Neural progenitor cell (in vitro differentiated cells): Measurements from ENCODE around the gene MAMSTR.

Experiments used
- EZH2phosphoT487 ChIP-seq: fragments of 200-600 bp; sonication (generic); IDR thresholded peaks from 2 replicates; pipeline ENCODE4 v1.6.1; 2017; ENCODE audit warnings: antibody characterized with exemption
- TF ChIP-seq, protein P1 (sequence below): fragments of 200-600 bp; sonication (generic); IDR thresholded peaks from 2 replicates; pipeline ENCODE4 v1.5.1; 2017; ENCODE audit warnings: antibody characterized with exemption, mild to moderate bottlenecking

DNA sequence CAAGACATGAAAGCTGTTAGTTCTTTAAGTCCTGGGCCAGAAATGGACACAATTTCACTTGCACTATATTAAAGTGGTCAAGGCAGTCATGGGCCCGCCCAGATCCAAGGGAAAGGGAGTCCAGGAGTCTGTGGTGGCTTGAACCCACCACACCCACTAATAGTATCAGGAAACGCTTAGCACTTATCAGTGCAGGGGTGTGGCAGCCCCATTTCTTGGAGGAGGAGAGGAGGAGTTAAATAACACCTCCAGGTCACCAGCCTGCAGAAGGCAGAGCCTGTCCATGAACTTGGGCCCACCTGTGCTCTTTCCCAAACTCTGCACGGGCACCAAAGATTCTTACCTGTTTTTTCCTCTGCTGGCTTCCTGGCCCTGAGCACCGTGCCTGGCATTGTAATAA lies 41.3 kb downstream of the MAMSTR start:
- TF ChIP-seq, protein P1, sequence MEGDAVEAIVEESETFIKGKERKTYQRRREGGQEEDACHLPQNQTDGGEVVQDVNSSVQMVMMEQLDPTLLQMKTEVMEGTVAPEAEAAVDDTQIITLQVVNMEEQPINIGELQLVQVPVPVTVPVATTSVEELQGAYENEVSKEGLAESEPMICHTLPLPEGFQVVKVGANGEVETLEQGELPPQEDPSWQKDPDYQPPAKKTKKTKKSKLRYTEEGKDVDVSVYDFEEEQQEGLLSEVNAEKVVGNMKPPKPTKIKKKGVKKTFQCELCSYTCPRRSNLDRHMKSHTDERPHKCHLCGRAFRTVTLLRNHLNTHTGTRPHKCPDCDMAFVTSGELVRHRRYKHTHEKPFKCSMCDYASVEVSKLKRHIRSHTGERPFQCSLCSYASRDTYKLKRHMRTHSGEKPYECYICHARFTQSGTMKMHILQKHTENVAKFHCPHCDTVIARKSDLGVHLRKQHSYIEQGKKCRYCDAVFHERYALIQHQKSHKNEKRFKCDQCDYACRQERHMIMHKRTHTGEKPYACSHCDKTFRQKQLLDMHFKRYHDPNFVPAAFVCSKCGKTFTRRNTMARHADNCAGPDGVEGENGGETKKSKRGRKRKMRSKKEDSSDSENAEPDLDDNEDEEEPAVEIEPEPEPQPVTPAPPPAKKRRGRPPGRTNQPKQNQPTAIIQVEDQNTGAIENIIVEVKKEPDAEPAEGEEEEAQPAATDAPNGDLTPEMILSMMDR = no peak
- no peak for TF ChIP-seq EZH2phosphoT487
